ENCODE data around the gene NMBR. TPM values are rescaled to one million over a fixed set of nuclear protein-coding genes. Genes with fewer than 3 reads are reported as not detected.
A peak's percentile ranks its signal among the peaks of the same experiment; 100 is the strongest.

The NMBR gene
- total RNA-seq, 1 donor, result not detected

DNA sequence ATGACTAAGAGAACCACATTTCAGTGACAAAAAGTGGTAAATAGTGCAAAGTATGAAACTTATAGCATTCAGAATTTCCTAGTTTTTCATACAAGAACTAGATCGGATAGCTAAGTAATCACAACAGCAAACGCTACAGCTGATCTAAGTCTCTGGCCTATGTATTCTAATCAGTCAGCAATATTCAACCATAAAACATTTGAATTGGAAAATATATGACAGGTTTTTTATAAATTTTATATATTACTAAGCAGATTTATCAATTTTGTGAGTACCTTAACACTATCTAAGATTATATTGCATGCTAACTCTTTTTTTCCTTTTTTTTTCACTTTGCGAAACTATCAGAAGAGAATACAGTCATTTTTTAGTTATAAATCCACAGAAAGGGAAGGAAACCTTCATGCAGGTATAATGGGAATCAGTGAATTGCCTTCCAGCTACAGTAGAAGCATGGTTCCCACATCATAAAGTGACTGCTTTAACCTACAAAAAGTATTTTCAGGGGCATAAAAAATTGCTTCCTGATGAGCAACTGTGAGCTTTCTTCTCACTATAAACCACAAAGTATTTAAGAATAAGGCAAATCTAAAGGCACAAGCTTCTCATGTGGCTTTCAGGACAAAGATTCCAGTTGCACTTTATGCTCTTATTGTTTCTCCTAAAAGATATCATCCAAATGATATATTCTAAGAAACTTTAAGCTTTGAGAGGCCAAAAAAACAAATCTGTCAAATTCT, 88.2 kb downstream of the NMBR start:
- H3K4me1 ChIP-seq (ENCODE audit: insufficient read depth, low read length), result no peaks in the 10 kb centered on the region
- H3K27ac ChIP-seq (ENCODE audit: low read depth, low read length), result no peak overlapping the region
- H2AFZ ChIP-seq (ENCODE audit: low read length), result no peak overlapping the region
- DNase-seq (ENCODE audit: insufficient read length, low spot score, missing footprints), result no peak
- H3K4me3 ChIP-seq (ENCODE audit: insufficient read depth, low read length), result no peak overlapping the region
- H3K4me2 ChIP-seq (ENCODE audit: insufficient read depth, low read length), result no peak overlapping the region
- H3K9me3 ChIP-seq (ENCODE audit: low read depth, low read length), result no peaks in the 10 kb centered on the region
- H3K27me3 ChIP-seq (ENCODE audit: insufficient read depth, low read length), result no peaks in the 10 kb centered on the region
- H3K36me3 ChIP-seq (ENCODE audit: insufficient read depth, low read length), result no peaks in the 10 kb centered on the region
- no peaks in the 10 kb centered on the region for H4K20me1 ChIP-seq (ENCODE audit: insufficient read depth, low read length)
- no peak for TF ChIP-seq CTCF (IDR thresholded peaks at IDR 0.05; ENCODE audit: extremely low read depth, low read depth, low read length)
- no peaks in the 10 kb centered on the region for H3K79me2 ChIP-seq (ENCODE audit: insufficient read depth, low read length)

- no peaks in the 10 kb centered on the region for H3K79me2 ChIP-seq (ENCODE audit: insufficient read depth, low read length)
- H3K4me3 ChIP-seq (ENCODE audit: insufficient read depth, low read length), result no peak overlapping the region
- no peak overlapping the region for H2AFZ ChIP-seq (ENCODE audit: low read length)
- no peaks in the 10 kb centered on the region for H3K27me3 ChIP-seq (ENCODE audit: insufficient read depth, low read length)
- DNase-seq (ENCODE audit: insufficient read length, low spot score, missing footprints), result no peak
- no peaks in the 10 kb centered on the region for H3K4me1 ChIP-seq (ENCODE audit: insufficient read depth, low read length)
- H3K36me3 ChIP-seq (ENCODE audit: insufficient read depth, low read length), result no peaks in the 10 kb centered on the region
- peaks cover 2% of the 10 kb centered on the region for H3K9me3 ChIP-seq (ENCODE audit: low read depth, low read length)
- TF ChIP-seq CTCF (IDR thresholded peaks at IDR 0.05; ENCODE audit: extremely low read depth, low read depth, low read length), result no peak
- no peak overlapping the region for H3K27ac ChIP-seq (ENCODE audit: low read depth, low read length)
- H3K4me2 ChIP-seq (ENCODE audit: insufficient read depth, low read length), result no peak overlapping the region
- H4K20me1 ChIP-seq (ENCODE audit: insufficient read depth, low read length), result no peaks in the 10 kb centered on the region
Observed at GRCh38 chr6:142055219-142055618, 91.7 kb downstream of the NMBR start.

DNA sequence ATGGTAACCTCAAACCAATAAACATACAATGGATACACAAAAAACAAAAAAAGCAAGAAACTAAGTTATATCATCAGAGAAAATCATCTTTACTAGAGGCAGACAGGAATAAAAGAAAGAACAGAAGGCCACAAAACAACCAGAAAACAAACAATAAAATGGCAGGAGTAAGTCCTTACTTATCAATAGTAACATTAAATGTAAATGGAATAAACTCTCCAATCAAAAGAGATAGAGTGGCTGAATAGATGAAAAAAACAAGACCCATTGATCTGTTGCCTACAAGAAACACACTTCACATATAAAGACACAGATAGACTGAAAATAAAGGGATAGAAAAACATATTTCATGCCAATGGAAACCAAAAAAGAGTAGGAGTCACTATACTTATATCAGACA, 95.5 kb downstream of the NMBR start:
- Histone ChIP-seq H3K9me3 (ENCODE audit: low read depth, low read length) (peaks cover 2% of the 10 kb centered on the region), H3K27me3 (ENCODE audit: insufficient read depth, low read length) (no peaks in the 10 kb centered on the region), H4K20me1 (ENCODE audit: insufficient read depth, low read length) (no peaks in the 10 kb centered on the region), H3K27ac (ENCODE audit: low read depth, low read length) (no peak overlapping the region), H3K4me1 (ENCODE audit: insufficient read depth, low read length) (no peaks in the 10 kb centered on the region), H3K4me3 (ENCODE audit: insufficient read depth, low read length) (no peak overlapping the region), H3K79me2 (ENCODE audit: insufficient read depth, low read length) (no peaks in the 10 kb centered on the region), H3K4me2 (ENCODE audit: insufficient read depth, low read length) (no peak overlapping the region), H3K36me3 (ENCODE audit: insufficient read depth, low read length) (no peaks in the 10 kb centered on the region), H2AFZ (ENCODE audit: low read length) (no peak overlapping the region)
- TF ChIP-seq CTCF (IDR thresholded peaks at IDR 0.05; ENCODE audit: extremely low read depth, low read depth, low read length), result no peak
- no peak for DNase-seq (ENCODE audit: insufficient read length, low spot score, missing footprints)

- H3K4me1 ChIP-seq (ENCODE audit: insufficient read depth, low read length), result peaks cover 3% of the 10 kb centered on the region
- peak overlapping the region; percentile 52 for H3K4me2 ChIP-seq (ENCODE audit: insufficient read depth, low read length)
- peaks cover 2% of the 10 kb centered on the region for H3K9me3 ChIP-seq (ENCODE audit: low read depth, low read length)
- H2AFZ ChIP-seq (ENCODE audit: low read length), result peak overlapping the region; percentile 81
- H3K79me2 ChIP-seq (ENCODE audit: insufficient read depth, low read length), result no peaks in the 10 kb centered on the region
- H4K20me1 ChIP-seq (ENCODE audit: insufficient read depth, low read length), result no peaks in the 10 kb centered on the region
- no peaks in the 10 kb centered on the region for H3K36me3 ChIP-seq (ENCODE audit: insufficient read depth, low read length)
- no peaks in the 10 kb centered on the region for H3K27me3 ChIP-seq (ENCODE audit: insufficient read depth, low read length)
- no peak overlapping the region for H3K27ac ChIP-seq (ENCODE audit: low read depth, low read length)
- DNase-seq (ENCODE audit: insufficient read length, low spot score, missing footprints), result no peak
- H3K4me3 ChIP-seq (ENCODE audit: insufficient read depth, low read length), result no peak overlapping the region
- no peak for TF ChIP-seq CTCF (IDR thresholded peaks at IDR 0.05; ENCODE audit: extremely low read depth, low read depth, low read length)
Observed at GRCh38 chr6:142048593-142048980, 98.3 kb downstream of the NMBR start.

Data from osteoblast (primary cell).